ENCODE measurements around the gene WDR70.
"Not testable (repeated sequence)": the region's sequence is repeated elsewhere in the genome, so short reads cannot be mapped to it uniquely, and the experiment has no call there.

Gene WDR70

GRCh38 chr5:37379100-37379628 is at the start of gene WDR70:
WDR70 (plus strand) TSS chr5:37379318; CDS start chr5:37379368, 50 bp downstream.
- peak; percentile 82 for DNase-seq (ENCODE audit: low spot score)

DNA sequence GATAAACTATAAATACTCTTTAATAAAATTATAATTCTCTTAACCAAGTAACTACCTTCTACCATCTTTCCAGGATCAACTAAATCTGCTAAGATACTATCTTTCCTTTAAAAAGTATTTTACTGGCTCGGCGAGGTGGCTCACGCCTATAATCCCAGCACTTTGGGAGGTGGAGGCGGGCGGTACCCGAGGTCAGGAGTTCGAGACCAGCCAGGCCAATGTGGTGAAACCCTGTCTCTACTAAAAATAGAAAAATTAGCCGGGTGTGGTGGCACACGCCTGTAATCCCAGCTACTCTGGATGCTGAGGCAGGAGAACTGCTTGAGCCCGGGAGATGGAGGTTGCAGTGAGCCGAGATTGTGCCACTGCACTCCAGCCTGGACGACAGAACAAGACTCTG is 44.4 kb upstream of the WDR70 start:
- not testable (repeated sequence) for DNase-seq (ENCODE audit: low spot score)

GRCh38 chr5:37342741-37343140 is 36.4 kb upstream of the WDR70 start:
- DNase-seq (ENCODE audit: low spot score), result not testable (repeated sequence)

- DNase-seq (ENCODE audit: low spot score), result no peak
Measured at GRCh38 chr5:37355161-37355560, 24.0 kb upstream of the WDR70 start.

DNA sequence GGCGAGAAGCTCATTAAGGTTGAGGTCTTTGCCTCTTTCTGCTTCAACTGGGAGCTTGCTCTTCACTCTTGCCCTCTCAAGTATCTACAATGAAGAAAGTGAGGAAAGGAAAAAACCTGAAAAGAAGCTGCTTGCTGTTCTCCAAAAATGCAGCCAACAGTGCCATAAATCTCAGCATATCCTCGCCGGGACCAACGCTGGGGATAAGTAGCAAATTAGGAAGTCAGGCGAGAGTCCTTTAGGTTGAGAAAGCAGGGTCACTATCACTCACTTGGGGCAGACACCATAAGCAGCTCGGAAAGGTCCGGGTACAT is 8.6 kb upstream of the WDR70 start:
- DNase-seq (ENCODE audit: low spot score), result no peak

- DNase-seq (ENCODE audit: low spot score), result peak; percentile 95
Measured at GRCh38 chr5:37370864-37371726, 8.0 kb upstream of the WDR70 start, which contains the start of gene NUP155. NUP155 (minus strand) TSS chr5:37371106; CDS start chr5:37370977, 129 bp downstream.

GRCh38 chr5:37375091-37375490 is 4.0 kb upstream of the WDR70 start:
- no peak for DNase-seq (ENCODE audit: low spot score)

- DNase-seq (ENCODE audit: low spot score), result not testable (repeated sequence)
Measured at GRCh38 chr5:37378066-37378465, 1.1 kb upstream of the WDR70 start.

GRCh38 chr5:37391591-37391990 is 12.5 kb downstream of the WDR70 start:
- DNase-seq (ENCODE audit: low spot score), result no peak

- DNase-seq (ENCODE audit: low spot score), result no peak
Measured at GRCh38 chr5:37396352-37396751, 17.2 kb downstream of the WDR70 start.

GRCh38 chr5:37400501-37400900 is 21.4 kb downstream of the WDR70 start:
- no peak for DNase-seq (ENCODE audit: low spot score)

- DNase-seq (ENCODE audit: low spot score), result no peak
Measured at GRCh38 chr5:37412515-37412914, 33.4 kb downstream of the WDR70 start.

GRCh38 chr5:37415456-37415855 is 36.3 kb downstream of the WDR70 start:
- DNase-seq (ENCODE audit: low spot score), result not testable (repeated sequence)

DNA sequence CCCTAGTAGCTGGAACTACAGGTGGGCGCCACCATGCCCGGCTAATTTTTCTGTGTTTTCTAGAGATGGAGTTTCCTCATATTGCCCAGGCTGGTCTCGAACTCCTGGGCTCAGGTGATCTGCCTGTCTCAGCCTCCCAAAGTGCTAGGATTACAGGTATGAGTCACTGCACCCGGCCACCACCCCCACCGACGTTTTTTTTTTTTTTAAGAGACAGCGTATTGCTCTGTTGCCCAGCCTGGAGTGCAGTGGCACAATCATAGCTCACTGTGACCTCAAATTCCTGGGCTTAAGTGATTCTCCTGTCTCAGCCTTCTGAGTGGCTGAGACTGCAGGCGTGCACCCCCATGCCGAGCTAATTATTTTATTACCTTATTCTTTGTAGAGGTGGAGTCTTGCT is 38.2 kb downstream of the WDR70 start:
- no peak for DNase-seq (ENCODE audit: low spot score)

DNA sequence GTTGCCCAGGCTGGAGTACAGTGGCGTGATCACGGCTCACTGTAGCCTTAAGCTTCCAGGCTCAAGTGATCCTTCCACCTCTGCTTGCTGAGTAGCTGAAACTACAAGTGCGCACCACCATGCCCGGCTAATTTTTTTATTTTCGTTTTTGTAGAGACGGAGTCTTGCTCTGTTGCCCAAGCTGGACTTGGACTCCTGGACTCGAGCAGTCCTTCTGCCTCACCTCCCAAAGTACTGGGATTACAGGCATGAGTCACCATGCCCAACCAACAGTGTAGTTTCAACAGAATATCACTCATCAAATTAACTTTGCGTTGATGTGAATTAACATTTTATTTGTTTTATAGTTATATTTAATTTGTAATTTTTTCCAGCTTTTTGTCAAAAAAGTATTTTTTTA is 45.3 kb downstream of the WDR70 start:
- DNase-seq (ENCODE audit: low spot score), result no peak

GRCh38 chr5:37428044-37428443 is 48.9 kb downstream of the WDR70 start:
- no peak for DNase-seq (ENCODE audit: low spot score)

DNA sequence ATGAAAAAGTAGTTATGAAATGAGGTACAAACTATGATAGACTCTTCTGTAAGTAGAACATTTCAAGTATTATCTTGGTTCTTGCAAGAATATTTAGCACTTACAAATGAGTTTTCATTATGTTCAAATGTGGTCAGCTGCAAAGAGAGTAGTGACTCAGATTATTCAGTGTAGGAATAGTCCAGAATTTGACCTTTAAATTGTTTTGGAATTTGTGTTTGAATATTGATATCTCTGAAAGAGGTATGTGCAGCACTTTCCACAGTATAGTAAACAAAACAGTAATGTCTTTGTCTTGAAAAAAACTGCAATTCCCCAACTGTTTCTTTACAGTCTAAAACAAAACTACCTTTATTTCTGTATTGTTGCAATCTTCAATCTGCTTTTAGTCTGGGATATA is 56.1 kb downstream of the WDR70 start:
- no peak for DNase-seq (ENCODE audit: low spot score)

DNA sequence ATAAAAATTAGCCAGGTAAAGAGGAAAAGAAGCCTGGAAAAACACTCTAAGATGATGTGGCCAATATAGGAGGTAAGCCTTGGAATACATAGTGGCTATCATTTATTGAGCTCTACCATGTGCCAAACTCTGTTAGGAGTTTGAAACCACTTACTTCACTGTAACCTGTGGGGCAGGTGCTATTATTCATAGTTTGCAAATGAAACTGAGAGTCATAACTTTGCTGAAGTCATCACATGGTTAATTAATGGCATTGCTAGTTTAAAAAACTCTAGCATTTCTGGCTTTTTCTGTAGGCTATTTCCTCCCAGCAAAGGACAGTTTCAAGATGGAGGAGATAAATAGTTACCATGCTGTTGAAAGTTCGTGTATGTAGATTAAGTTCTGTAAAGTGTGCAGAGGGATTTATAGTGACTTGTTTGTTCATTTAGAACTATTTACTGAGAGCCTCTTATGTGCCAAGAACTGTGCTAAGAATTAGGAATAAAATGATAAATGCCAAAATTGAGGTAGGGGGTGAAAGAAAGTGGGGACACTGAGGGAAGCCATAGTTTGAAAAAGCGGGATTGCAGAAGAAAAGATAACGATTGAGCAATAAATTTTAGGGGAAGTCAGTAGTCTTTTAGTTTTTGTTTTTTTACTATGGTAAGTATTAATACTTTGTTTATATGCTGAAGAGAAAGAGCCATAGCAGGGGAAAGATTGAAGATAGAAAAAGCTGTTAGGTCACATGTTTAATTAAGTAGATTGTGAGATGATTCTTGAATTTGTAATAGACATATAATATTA is 57.2 kb downstream of the WDR70 start:
- no peak for DNase-seq (ENCODE audit: low spot score)

DNA sequence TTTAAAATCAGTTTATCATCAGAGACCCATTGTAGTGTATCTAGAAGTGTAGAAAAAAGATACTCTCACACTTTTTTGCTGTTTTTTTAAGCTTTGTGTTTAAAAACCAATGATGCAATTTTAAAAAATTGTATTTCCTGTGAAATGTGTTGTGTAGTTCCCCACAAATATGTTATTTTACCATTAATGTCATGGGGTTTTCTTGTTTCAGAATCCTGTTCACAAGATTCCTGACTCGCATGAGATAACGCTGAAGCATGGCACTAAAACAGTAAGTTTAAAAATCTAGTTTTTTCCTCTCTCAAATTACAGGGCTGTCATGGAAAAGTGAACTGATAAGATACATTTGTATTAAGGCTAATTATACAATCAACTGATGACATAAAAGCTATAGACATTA is 58.6 kb downstream of the WDR70 start:
- DNase-seq (ENCODE audit: low spot score), result no peak

DNA sequence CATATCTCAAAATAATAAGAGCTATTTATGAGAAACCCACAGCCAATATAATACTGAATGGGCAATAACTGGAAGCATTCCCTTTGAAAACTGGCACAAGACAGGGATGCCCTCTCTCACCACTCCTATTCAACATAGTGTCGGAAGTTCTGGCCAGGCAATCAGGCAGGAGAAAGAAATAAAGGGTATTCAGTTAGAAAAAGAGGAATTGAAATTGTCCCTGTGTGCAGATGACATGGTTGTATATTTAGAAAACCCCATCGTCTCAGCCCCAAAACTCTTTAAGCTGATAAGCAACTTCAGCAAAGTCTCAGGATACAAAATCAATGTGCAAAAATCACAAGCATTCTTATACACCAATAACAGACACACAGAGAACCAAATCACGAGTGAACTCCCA is 66.7 kb downstream of the WDR70 start:
- not testable (repeated sequence) for DNase-seq (ENCODE audit: low spot score)

DNA sequence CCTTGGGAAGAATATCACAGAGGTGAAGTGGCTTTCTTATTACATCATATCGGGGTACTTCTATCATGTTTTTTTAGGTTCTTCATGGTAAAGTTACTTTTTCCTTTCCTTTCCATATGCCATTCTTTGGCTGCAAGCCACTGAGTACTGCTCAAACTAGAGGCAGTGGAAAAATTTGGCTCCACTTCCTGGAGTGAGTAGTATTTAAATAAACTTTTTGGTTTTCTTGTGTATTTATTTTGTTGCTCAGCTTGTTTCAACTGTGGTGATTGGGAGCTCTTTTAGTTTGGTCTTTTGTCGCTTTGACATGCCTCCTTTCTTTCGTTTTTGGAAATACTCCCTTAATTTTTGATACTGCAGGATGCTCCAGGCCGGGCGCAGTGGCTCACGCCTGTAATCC is 69.8 kb downstream of the WDR70 start:
- DNase-seq (ENCODE audit: low spot score), result no peak

DNA sequence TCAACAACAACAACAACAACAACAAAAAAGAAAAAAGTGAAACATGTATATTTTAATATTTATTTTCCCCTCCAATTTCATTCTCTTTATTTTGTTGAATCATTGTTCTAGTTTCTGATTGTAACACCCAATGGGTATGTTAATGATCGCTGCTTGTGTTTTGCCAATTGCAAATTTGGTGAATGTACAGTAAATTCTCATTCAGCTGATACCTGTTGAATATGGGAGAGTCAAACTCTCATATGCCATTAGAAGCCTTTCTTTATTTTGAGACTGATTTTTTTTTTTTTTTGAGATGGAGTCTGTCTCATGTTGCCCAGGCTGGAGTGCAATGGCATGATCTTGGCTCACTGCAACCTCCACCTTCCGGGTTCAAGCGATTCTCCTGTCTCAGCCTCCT is 72.9 kb downstream of the WDR70 start:
- DNase-seq (ENCODE audit: low spot score), result not testable (repeated sequence)

- DNase-seq (ENCODE audit: low spot score), result not testable (repeated sequence)
Measured at GRCh38 chr5:37453252-37453651, 74.1 kb downstream of the WDR70 start.
